ENCODE results near the gene AKT3.

Gene AKT3

DNA sequence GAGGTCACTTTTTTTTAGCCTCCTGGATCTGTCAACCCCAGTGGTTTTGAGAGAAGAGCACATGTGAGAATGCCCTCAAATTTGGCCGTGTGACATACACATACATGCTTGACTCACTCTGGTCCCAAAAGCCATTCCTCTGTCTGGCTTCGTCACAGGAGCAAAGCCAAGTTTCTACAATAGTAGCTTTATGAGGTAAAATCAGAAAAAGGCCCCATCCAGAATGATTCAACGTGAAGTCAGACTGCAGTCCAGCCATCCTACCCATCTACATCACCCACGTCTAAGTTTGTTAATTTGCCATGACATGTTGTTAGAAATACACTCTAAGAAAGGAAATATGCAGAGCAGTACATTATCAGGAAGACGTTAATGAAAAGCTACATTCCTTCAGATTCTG is 349.0 kb downstream of the AKT3 start:
- TF ChIP-seq, protein P1, sequence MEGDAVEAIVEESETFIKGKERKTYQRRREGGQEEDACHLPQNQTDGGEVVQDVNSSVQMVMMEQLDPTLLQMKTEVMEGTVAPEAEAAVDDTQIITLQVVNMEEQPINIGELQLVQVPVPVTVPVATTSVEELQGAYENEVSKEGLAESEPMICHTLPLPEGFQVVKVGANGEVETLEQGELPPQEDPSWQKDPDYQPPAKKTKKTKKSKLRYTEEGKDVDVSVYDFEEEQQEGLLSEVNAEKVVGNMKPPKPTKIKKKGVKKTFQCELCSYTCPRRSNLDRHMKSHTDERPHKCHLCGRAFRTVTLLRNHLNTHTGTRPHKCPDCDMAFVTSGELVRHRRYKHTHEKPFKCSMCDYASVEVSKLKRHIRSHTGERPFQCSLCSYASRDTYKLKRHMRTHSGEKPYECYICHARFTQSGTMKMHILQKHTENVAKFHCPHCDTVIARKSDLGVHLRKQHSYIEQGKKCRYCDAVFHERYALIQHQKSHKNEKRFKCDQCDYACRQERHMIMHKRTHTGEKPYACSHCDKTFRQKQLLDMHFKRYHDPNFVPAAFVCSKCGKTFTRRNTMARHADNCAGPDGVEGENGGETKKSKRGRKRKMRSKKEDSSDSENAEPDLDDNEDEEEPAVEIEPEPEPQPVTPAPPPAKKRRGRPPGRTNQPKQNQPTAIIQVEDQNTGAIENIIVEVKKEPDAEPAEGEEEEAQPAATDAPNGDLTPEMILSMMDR (IDR thresholded peaks at IDR 0.05; ENCODE audit: low read depth, low read length): no peak

DNA sequence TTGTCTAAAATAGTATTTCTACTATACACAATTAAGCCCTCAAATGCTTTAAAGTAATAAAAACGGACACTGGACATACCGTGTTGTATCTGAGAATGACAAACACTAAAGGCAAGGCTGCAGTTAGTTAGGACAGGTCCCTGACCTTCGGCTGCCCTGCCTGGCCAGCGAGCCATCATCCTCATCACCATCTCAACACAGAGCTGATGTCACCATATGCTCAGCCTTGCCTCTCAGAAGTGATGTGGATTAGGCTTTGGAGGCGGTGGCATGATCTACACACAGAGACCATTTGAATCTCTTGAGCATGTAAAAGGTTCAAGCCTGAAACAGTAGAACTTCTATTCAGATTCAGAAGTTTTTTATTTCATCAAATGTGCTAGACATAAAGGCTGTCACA is 349.5 kb downstream of the AKT3 start:
- no peak for DNase-seq (ENCODE audit: low read depth in 2 of 2)
- TF ChIP-seq, protein P1 (IDR thresholded peaks at IDR 0.05; ENCODE audit: low read depth, low read length): no peak
- no peak overlapping the region for H3K4me3 ChIP-seq (replicated peaks in 1 of 2; ENCODE audit: low read depth in 2 of 2, low read length in 2 of 2)

More for the DNA sequence above, 349.0 kb downstream of the AKT3 start:
- DNase-seq (ENCODE audit: low read depth in 2 of 2): peak; percentile 38 to 86
- H3K4me3 ChIP-seq (replicated peaks in 1 of 2; ENCODE audit: low read depth in 2 of 2, low read length in 2 of 2): no peak overlapping the region

DNA sequence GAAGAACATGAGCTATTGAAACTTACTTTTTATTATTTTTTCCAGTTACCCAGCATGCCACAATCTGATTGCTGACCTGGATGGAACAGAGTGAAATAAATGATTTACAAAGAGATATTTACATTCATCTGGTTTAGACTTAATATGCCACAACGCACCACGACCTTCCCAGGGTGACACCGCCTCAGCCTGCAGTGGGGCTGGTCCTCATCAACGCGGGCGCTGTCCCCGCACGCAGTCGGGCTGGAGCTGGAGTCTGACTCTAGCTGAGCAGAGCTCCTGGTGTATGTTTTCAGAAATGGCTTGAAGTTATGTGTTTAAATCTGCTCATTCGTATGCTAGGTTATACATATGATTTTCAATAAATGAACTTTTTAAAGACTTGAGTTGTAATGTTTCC is 350.3 kb downstream of the AKT3 start:
- H3K4me3 ChIP-seq (replicated peaks in 1 of 2; ENCODE audit: low read depth in 2 of 2, low read length in 2 of 2): no peak overlapping the region
- no peak for DNase-seq (ENCODE audit: low read depth in 2 of 2)
- TF ChIP-seq, protein P1 (IDR thresholded peaks at IDR 0.05; ENCODE audit: low read depth, low read length): no peak

DNA sequence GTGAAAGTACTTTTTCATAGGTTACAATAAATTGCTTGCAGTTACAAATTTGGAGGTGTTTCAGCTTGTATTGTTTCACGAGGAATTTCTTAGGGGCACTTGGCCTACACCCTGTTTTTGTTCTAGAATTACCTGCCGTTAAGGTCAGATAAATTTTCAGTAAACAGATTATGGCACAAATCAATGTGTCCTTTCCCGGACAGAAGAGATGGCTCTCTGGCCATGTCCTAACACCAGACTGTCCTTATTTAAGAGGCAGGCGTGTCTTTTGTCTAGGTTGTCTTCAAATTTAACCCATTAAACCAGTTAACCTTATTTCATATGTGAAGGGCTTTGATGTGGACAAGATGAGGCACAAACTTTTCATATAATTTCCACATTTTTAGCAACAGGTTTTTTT is 350.8 kb downstream of the AKT3 start:
- no peak overlapping the region for H3K4me3 ChIP-seq (replicated peaks in 1 of 2; ENCODE audit: low read depth in 2 of 2, low read length in 2 of 2)

DNA sequence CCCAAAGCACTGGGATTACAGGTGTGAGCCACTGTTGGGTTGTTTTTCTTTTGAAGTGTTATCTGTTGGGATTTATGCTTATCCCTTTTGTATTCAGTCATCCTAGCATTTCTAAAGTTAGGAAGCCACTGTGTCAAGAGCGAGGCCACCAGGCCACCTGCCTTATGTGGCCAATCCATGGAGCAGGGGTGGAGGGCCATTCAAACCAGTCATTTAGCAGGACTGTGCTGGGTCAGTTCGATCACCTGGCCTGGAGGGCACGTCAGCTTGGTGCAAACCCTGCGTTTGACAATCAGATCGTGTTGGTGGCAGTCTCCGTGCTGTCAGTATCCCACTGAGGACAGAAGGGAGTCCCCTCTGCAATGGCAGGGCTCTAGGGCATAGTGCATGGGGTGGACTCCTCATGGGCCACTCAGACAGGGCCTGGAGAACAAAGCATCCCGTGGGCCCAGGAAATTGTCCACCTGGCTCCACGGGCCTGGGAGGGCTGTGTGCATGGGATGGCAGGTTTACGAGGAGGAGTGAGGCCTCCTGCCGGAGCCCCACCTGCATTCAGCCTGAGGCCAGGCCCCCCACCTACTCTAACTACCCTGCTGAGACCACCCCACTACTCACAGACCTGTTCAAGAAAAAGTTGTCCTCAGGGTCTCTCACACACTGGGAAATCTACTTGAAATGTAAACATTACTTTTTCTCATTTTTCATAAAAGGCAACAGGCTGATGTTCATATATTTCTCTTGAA is 351.9 kb downstream of the AKT3 start:
- H3K4me3 ChIP-seq (replicated peaks in 1 of 2; ENCODE audit: low read depth in 2 of 2, low read length in 2 of 2): no peak overlapping the region
- TF ChIP-seq, protein P1 (IDR thresholded peaks at IDR 0.05; ENCODE audit: low read depth, low read length): no peak
- no peak for DNase-seq (ENCODE audit: low read depth in 2 of 2)

More for the DNA sequence above, 350.8 kb downstream of the AKT3 start:
- DNase-seq (ENCODE audit: low read depth in 2 of 2): no peak
- TF ChIP-seq, protein P1 (IDR thresholded peaks at IDR 0.05; ENCODE audit: low read depth, low read length): no peak

DNA sequence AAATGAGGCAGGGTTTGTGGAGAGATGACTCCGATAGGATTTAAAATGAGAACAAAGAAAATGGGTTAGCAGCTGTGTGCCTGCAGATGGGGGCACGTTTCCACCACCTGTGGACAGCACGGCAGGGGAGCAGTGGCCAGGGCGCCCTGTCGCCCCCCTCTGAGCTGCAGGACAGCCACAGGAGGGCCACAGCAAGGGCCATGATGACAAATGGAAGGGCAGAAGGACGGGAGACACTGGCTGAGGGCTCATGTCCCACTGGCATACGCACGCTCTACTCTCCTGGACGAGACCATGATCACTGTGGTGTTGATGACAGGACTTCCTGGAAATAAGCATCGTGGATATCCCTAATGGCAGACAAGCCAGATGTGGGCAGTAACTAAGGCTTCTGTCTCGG is 353.2 kb downstream of the AKT3 start:
- DNase-seq (ENCODE audit: low read depth in 2 of 2): no peak
- TF ChIP-seq, protein P1 (IDR thresholded peaks at IDR 0.05; ENCODE audit: low read depth, low read length): no peak
- no peak overlapping the region for H3K4me3 ChIP-seq (replicated peaks in 1 of 2; ENCODE audit: low read depth in 2 of 2, low read length in 2 of 2)
